ENCODE results near the gene GMDS. TPM values are rescaled to one million over a fixed set of nuclear protein-coding genes. Genes with fewer than 3 reads are reported as not detected.

GMDS gene
- total RNA-seq, 2 experiments from 2014 or later, result 36.6 to 42.8 TPM

- no peaks in the 10 kb centered on the region for H3K4me1 Mint-ChIP-seq (ENCODE audit: low read depth)
- intact Hi-C loops (cut with micrococcal nuclease), result no loop called here
- ChIA-PET CTCF (interaction anchor here (1.3 kb wide), 1 partner anchor 9 kb away, joined by 3 read pairs; no protein-coding TSS in a partner anchor), POLR2A (no interaction called here)
- no peak for DNase-seq
- H3K36me3 Mint-ChIP-seq (ENCODE audit: low read depth), result peaks cover 6% of the 10 kb centered on the region
- no peaks in the 10 kb centered on the region for H3K27me3 Mint-ChIP-seq
- no peak for TF ChIP-seq CTCF (IDR thresholded peaks at IDR 0.05)
- H3K4me3 Mint-ChIP-seq, result no peak overlapping the region
- ATAC-seq, result no peak
- H3K27ac Mint-ChIP-seq, result no peak overlapping the region
- H3K9me3 Mint-ChIP-seq, result no peaks in the 10 kb centered on the region
These were observed 275.2 kb downstream of the GMDS start for GRCh38 chr6:1970151-1970561.

- CTCF ChIA-PET, result no interaction called here
These were observed 278.7 kb downstream of the GMDS start for GRCh38 chr6:1966713-1967112.

GRCh38 chr6:1965596-1966224, 279.7 kb downstream of the GMDS start:
- intact Hi-C loops (cut with micrococcal nuclease), result no loop called here
- TF ChIP-seq CTCF (IDR thresholded peaks at IDR 0.05), result no peak
- H3K4me3 Mint-ChIP-seq, result no peak overlapping the region
- POLR2A ChIA-PET, result no interaction called here
- H3K36me3 Mint-ChIP-seq (ENCODE audit: low read depth), result peaks cover 9% of the 10 kb centered on the region
- peaks cover 2% of the 10 kb centered on the region for H3K9me3 Mint-ChIP-seq
- DNase-seq (no peak), ATAC-seq (no peak)
- CTCF ChIA-PET, result no interaction called here
- no peaks in the 10 kb centered on the region for H3K27me3 Mint-ChIP-seq
- H3K27ac Mint-ChIP-seq, result no peak overlapping the region
- H3K4me1 Mint-ChIP-seq (ENCODE audit: low read depth), result no peaks in the 10 kb centered on the region

More at GRCh38 chr6:1966713-1967112, 278.7 kb downstream of the GMDS start:
- TF ChIP-seq CTCF (IDR thresholded peaks at IDR 0.05), result no peak
- no peaks in the 10 kb centered on the region for H3K27me3 Mint-ChIP-seq
- POLR2A ChIA-PET, result no interaction called here
- DNase-seq, result no peak
- H3K9me3 Mint-ChIP-seq, result peaks cover 2% of the 10 kb centered on the region
- H3K36me3 Mint-ChIP-seq (ENCODE audit: low read depth), result peaks cover 9% of the 10 kb centered on the region
- H3K27ac Mint-ChIP-seq, result no peak overlapping the region
- ATAC-seq, result no peak
- H3K4me1 Mint-ChIP-seq (ENCODE audit: low read depth), result no peaks in the 10 kb centered on the region
- H3K4me3 Mint-ChIP-seq, result no peak overlapping the region
- intact Hi-C loops (cut with micrococcal nuclease), result no loop called here

- CTCF ChIA-PET, result no interaction called here
These were observed 281.8 kb downstream of the GMDS start for GRCh38 chr6:1963596-1963995.

More at GRCh38 chr6:1963596-1963995, 281.8 kb downstream of the GMDS start:
- DNase-seq, result no peak
- H3K9me3 Mint-ChIP-seq, result peaks cover 2% of the 10 kb centered on the region
- no peaks in the 10 kb centered on the region for H3K4me1 Mint-ChIP-seq (ENCODE audit: low read depth)
- intact Hi-C loops (cut with micrococcal nuclease), result no loop called here
- POLR2A ChIA-PET, result no interaction called here
- ATAC-seq, result no peak
- TF ChIP-seq CTCF (IDR thresholded peaks at IDR 0.05), result no peak
- H3K36me3 Mint-ChIP-seq (ENCODE audit: low read depth), result peaks cover 12% of the 10 kb centered on the region
- no peak overlapping the region for H3K4me3 Mint-ChIP-seq
- H3K27me3 Mint-ChIP-seq, result no peaks in the 10 kb centered on the region
- H3K27ac Mint-ChIP-seq, result no peak overlapping the region
